Tibial artery (tissue), 4 donors: Measurements from ENCODE around the gene LIMS1.

ENCODE experiments used
- DNase-seq, 2 donors: peaks; one replicate each; pipeline ENCODE4 v3.0.0-alpha.2; 2019
- H3K27ac ChIP-seq, 2 donors: fragments of 200-600 bp; sonication (generic) in 1 of 2; 1 replicate in 1 of 2; 2 replicates in 1 of 2; pipeline ENCODE4 v1.5.1; 2018 to 2019; ENCODE audit warnings: mild to moderate bottlenecking in 1 of 2
- H3K27me3 ChIP-seq, 2 donors: fragments of 200-600 bp; sonication (generic) in 1 of 2; one replicate each; pipeline versions ENCODE4 v1.5.1 to v1.6.0; 2016 to 2019
- H3K36me3 ChIP-seq, 3 donors: fragments of 200-600 bp; sonication (generic) in 2 of 3; one replicate each; pipeline ENCODE4 v1.5.1; 2016 to 2019; ENCODE audit warnings: mild to moderate bottlenecking in 2 of 3
- H3K4me1 ChIP-seq, 4 donors: fragments of 200-600 bp; sonication (generic) in 2 of 4; 1 replicate in 3 of 4; 2 replicates in 1 of 4; pipeline ENCODE4 v1.5.1; 2016 to 2019
- H3K4me3 ChIP-seq, 2 donors: fragments of 200-600 bp; sonication (generic) in 1 of 2; 1 replicate in 1 of 2; 2 replicates in 1 of 2; pipeline ENCODE4 v1.5.1; 2018 to 2019; ENCODE audit warnings: mild to moderate bottlenecking in 2 of 2
- H3K9me3 ChIP-seq, 3 donors: fragments of 200-600 bp; sonication (generic) in 1 of 3; one replicate each; pipeline ENCODE4 v1.5.1; 2016 to 2019
- intact Hi-C: fragments of 100-400 bp; cut with DNase I; formaldehyde crosslinking; loops from one replicate; pipeline ENCODE4 v1.15.0; 2023; ENCODE audit warnings: low total_unique reads
- TF ChIP-seq, protein P1 (sequence below), 2 experiments: fragments of 200-600 bp in 1 of 2; fragments of 450-650 bp in 1 of 2; IDR thresholded peaks; one replicate each; pipeline ENCODE4 v1.5.1; 2017 to 2019; ENCODE audit warnings: antibody characterized with exemption in 2 of 2, mild to moderate bottlenecking in 1 of 2, moderate library complexity in 1 of 2

LIMS1 gene

DNA sequence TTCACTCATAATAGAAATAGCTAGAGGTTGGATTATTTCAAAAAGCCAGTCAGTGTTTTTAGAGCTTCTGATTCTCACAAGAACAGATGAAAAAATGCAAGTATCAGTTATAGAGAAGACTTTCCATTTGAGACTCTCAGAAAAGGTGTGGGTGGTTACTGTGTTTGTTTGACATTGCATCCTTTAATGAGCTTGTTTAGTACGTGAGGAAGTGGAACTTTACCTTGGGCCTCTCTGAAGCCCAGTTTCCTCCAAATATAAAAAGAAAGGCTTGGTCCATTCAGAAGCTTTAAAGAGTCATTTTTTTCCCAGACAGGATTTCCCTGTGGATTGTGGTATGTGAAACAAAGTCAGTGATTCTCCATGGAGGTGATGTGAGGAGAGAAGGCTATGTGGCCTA, 95.1 kb downstream of the LIMS1 start:
- Histone ChIP-seq H3K27ac (no peak overlapping the region), H3K36me3 (no peaks in the 10 kb centered on the region), H3K4me3 (no peak overlapping the region), H3K4me1 (peaks cover 0 to 48% (median 17%) of the 10 kb centered on the region in 4 donors), H3K9me3 (no peaks in the 10 kb centered on the region), H3K27me3 (no peaks in the 10 kb centered on the region)
- TF ChIP-seq, protein P1, sequence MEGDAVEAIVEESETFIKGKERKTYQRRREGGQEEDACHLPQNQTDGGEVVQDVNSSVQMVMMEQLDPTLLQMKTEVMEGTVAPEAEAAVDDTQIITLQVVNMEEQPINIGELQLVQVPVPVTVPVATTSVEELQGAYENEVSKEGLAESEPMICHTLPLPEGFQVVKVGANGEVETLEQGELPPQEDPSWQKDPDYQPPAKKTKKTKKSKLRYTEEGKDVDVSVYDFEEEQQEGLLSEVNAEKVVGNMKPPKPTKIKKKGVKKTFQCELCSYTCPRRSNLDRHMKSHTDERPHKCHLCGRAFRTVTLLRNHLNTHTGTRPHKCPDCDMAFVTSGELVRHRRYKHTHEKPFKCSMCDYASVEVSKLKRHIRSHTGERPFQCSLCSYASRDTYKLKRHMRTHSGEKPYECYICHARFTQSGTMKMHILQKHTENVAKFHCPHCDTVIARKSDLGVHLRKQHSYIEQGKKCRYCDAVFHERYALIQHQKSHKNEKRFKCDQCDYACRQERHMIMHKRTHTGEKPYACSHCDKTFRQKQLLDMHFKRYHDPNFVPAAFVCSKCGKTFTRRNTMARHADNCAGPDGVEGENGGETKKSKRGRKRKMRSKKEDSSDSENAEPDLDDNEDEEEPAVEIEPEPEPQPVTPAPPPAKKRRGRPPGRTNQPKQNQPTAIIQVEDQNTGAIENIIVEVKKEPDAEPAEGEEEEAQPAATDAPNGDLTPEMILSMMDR (IDR thresholded peaks at IDR 0.05) = no peak
- intact Hi-C loops = no loop called here
- no peak for DNase-seq

DNA sequence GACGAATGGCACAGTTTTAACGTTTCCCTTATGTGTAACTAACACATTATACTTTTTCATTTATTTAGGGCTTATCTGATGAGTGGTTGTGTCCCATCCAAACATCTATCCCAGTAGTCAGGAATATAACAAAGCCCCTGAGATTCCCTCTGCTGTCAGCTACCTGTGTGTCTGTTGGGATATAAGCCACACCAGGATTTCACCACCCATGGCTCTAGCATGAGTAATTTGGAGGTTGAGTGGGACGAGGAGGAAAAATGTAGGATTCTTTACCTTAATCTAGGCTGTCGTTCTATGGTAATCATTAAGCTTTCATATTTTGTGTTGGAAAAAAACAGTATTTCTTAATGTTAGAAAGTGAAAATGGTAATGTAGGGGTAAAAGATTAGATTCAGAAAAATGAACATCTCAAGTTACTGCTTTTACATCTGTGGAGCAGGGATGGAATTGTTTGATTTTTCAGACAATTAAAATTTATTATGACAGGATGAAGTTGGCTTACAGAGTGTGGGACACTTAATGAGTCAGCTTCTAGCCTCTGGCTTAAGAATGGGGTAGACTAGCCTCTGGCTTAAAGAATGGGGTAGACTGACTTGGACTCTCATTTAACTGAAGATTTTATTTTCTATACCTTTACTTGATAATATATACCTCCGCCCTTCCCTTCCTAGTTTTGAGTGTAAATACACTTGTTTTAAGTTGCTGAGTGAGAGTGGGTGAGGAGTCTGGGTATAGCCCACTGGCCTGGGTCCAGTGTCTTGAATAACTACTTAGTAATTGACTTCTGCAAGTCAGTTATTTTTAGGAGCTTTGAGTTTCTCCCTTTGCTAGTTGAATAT, 96.5 kb downstream of the LIMS1 start:
- DNase-seq = no peak
- Histone ChIP-seq H3K27ac (no peak overlapping the region), H3K9me3 (no peaks in the 10 kb centered on the region), H3K27me3 (no peaks in the 10 kb centered on the region), H3K4me3 (no peak overlapping the region), H3K4me1 (peaks cover 0 to 49% (median 16%) of the 10 kb centered on the region in 4 donors), H3K36me3 (no peaks in the 10 kb centered on the region)
- TF ChIP-seq, protein P1 (IDR thresholded peaks at IDR 0.05) = no peak
- intact Hi-C loops = no loop called here

DNA sequence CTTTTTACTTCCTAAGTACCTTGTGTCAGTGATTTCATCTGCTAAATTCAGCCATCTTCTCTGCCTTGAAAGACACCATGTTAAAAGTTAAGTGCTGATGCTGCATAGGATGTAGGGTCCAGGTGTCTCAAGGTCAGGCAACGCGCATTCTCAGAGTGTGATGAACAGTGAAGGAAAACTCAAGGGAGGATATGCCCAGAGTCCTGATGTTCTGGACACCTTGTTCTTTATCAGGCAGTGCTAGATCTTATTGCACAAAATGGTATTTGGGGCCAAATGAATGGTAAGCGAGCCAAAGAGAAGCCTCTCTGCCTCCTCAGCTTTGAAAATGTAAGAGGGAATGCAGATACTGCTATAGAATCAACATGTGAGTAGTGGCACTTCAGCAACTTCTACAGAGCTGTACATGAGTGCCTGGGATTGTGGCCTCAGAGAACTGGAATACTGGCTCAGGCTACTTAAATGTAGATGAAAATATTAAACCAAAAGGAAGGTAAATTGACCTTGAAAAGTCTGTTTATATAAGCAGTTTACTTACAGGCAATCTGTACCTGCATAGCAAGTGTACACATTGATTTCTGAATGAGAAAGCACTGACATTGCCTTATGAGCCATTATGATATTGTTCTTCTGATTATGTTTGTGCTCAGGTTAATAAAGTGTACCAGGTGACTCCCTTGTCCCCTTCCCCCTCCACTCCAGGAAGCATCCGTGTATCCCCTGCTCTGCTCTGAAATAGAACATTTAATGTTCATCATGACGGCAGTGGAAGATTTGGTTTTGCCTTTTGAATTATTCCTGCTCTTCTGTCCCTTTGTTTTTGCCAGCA, 98.3 kb downstream of the LIMS1 start:
- no peak for DNase-seq
- Histone ChIP-seq H3K27me3 (no peaks in the 10 kb centered on the region), H3K9me3 (no peaks in the 10 kb centered on the region), H3K36me3 (no peaks in the 10 kb centered on the region), H3K4me3 (no peak overlapping the region), H3K4me1 (peaks cover 0 to 65% (median 28%) of the 10 kb centered on the region in 4 donors), H3K27ac (no peak overlapping the region)
- TF ChIP-seq, protein P1 (IDR thresholded peaks at IDR 0.05) = no peak
- intact Hi-C loops = no loop called here

DNA sequence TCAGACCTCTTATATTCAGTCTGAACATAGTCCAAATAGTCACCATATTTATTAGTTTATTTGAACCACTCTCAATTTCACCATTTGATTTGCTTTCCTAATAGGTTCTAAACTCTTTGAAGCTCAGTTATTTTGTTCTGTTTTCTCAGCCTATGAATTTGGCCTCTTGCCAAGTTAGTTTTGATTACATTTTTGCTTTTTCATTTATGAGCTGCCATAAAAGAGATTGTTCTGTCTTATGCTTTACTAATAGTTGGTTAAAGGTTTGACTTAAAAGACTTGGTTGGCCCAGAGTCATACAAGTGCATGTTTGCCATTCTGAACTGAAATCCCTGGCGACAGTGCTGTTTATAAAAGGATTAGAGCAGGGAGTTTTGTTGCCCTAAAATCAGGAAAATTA, 99.1 kb downstream of the LIMS1 start:
- Histone ChIP-seq H3K9me3 (no peaks in the 10 kb centered on the region), H3K4me3 (no peak overlapping the region), H3K27ac (peak overlapping the region in 1 of 2 donors; percentile 44), H3K27me3 (no peaks in the 10 kb centered on the region), H3K36me3 (no peaks in the 10 kb centered on the region), H3K4me1 (peaks cover 0 to 72% (median 33%) of the 10 kb centered on the region in 4 donors)
- no peak for DNase-seq
- TF ChIP-seq, protein P1 (IDR thresholded peaks at IDR 0.05) = no peak
- intact Hi-C loops = no loop called here

DNA sequence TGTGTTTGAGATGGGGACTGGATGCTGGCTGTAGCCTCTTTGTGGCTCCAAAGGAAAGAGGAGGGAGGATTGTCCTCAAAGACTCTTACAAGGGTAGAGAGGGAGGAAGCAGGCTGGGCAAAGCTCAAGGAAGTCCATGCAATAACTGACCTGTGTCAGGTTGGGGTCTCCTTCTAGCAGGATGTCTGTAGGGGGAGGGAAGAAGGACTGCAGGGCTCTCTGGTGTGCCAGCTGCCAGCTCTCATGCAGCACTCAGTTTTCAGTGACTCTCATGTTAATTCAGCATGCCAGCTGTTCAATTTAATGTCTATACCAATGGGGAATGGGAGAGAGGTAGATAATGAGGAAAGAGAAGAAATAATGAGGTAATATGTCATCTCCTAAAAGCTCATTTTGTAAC, 99.7 kb downstream of the LIMS1 start:
- H3K4me3 ChIP-seq = no peak overlapping the region
- H3K9me3 ChIP-seq = no peaks in the 10 kb centered on the region
- intact Hi-C loops = no loop called here
- TF ChIP-seq, protein P1 (IDR thresholded peaks at IDR 0.05) = no peak
- H3K27me3 ChIP-seq = no peaks in the 10 kb centered on the region
- peak overlapping the region in 1 of 2 donors; percentile 44 for H3K27ac ChIP-seq
- peaks cover 0 to 72% (median 33%) of the 10 kb centered on the region in 4 donors for H3K4me1 ChIP-seq
- no peaks in the 10 kb centered on the region for H3K36me3 ChIP-seq
- no peak for DNase-seq
